ENCODE data around the gene C13orf46. TPM values are rescaled to one million over a fixed set of nuclear protein-coding genes. Genes with fewer than 3 reads are reported as not detected.

Gene C13orf46
- total and polyA plus RNA-seq, 2 of the 8 experiments (the other 6 are each of a cell fraction or from before 2014, with no cell fraction given), result 0.23 to 0.28 TPM

GRCh38 chr13:113937073-113937472 is 36.8 kb downstream of the C13orf46 start:
- Histone ChIP-seq H3K4me3 (ENCODE audit: extremely low read depth in 1 of 4, insufficient read depth in 2 of 4, low read depth in 3 of 4, low read length in 4 of 4) (no peak overlapping the region), H3K4me1 (replicated peaks in 1 of 4; ENCODE audit: control insufficient read depth in 3 of 4, insufficient read depth in 4 of 4, low read length in 3 of 4) (peaks cover 0 to 2% (median 0%) of the 10 kb centered on the region in 4 experiments; a peak in 3 of 7 replicates), H3K18ac (ENCODE audit: extremely low read depth, low read length) (no peak overlapping the region), H2BK12ac (ENCODE audit: low read depth, low read length) (no peak overlapping the region), H2AK5ac (ENCODE audit: low read depth, low read length) (no peak overlapping the region), H2BK5ac (ENCODE audit: low read depth, low read length) (no peak overlapping the region), H3K27me3 (replicated peaks in 1 of 4; ENCODE audit: control insufficient read depth in 3 of 4, extremely low read depth in 1 of 4, insufficient read depth in 3 of 4, low read length in 3 of 4) (no peaks in the 10 kb centered on the region; a peak in 1 of 7 replicates), H4K5ac (ENCODE audit: insufficient read length, low read depth, low read length) (no peak overlapping the region), H3K79me2 (ENCODE audit: control insufficient read depth in 1 of 2, insufficient read depth in 2 of 2, low read length in 2 of 2) (no peaks in the 10 kb centered on the region), H4K20me1 (replicated peaks in 1 of 2; ENCODE audit: control insufficient read depth in 1 of 2, insufficient read depth in 2 of 2, low read length in 2 of 2) (peaks cover 0 to 2% of the 10 kb centered on the region in 2 experiments), H2BK120ac (replicated peaks; ENCODE audit: low read depth, low read length) (no peak overlapping the region), H2BK20ac (ENCODE audit: low read length) (no peak overlapping the region), H2BK15ac (ENCODE audit: low read length) (no peak overlapping the region), H3K27ac (ENCODE audit: low read depth, low read length) (no peak overlapping the region), H3K23me2 (ENCODE audit: low read depth, low read length) (no peaks in the 10 kb centered on the region), H3K14ac (ENCODE audit: insufficient read length) (no peak overlapping the region), H3K36me3 (ENCODE audit: control insufficient read depth in 2 of 4, insufficient read depth in 4 of 4, low read length in 3 of 4) (no peaks in the 10 kb centered on the region), H3K79me1 (ENCODE audit: low read depth, low read length) (no peaks in the 10 kb centered on the region), H3K4ac (replicated peaks; ENCODE audit: insufficient read length, low read depth, low read length) (no peak overlapping the region), H3K9ac (replicated peaks in 1 of 4; ENCODE audit: extremely low read depth in 1 of 4, low read depth in 3 of 4, low read length in 3 of 4) (no peak overlapping the region), H3K9me3 (ENCODE audit: insufficient read depth in 2 of 2, low read depth in 1 of 2, low read length in 1 of 2) (no peaks in the 10 kb centered on the region), H4K8ac (ENCODE audit: extremely low read depth, insufficient read depth, low read length) (no peak overlapping the region), H2AFZ (ENCODE audit: low read length) (no peak overlapping the region), H4K91ac (replicated peaks; ENCODE audit: insufficient read length, low read length) (no peak overlapping the region), H3K56ac (replicated peaks; ENCODE audit: insufficient read length, low read depth, low read length) (no peak overlapping the region), H3K23ac (ENCODE audit: insufficient read length) (no peak overlapping the region), H3K4me2 (ENCODE audit: insufficient read depth in 1 of 2, low read depth in 2 of 2, low read length in 2 of 2) (no peak overlapping the region)
- POLR2A ChIA-PET (ENCODE audit: partially characterized antibody), result no interaction called here
- WGBS, 2 experiments (ENCODE audit: extremely low coverage in 1 of 2, insufficient coverage in 1 of 2, insufficient read length in 1 of 2, insufficient replicate concordance in 2 of 2, low coverage in 1 of 2, low lambda C conversion rate in 2 of 2, missing lambda C conversion rate in 1 of 2), result 90% methylated on average over 12 of the region's 12 CpGs; no CpG with 5 or more reads in 1 of the 2 experiments
- DNase-seq (ENCODE audit: low read depth in 1 of 2, low spot score in 2 of 2) (no peak), FAIRE-seq (no peak)
- CTCF ChIA-PET (ENCODE audit: partially characterized antibody), result interaction anchor here (0.6 to 3.3 kb wide), 4 partner anchors 11 to 289 kb away, joined by 3 to 13 read pairs (median 3); no protein-coding TSS in a partner anchor
- TF ChIP-seq TAF7 (optimal IDR thresholded peaks at IDR 0.05; ENCODE audit: borderline replicate concordance, low read depth, low read length), result no peak
- TF ChIP-seq TEAD4 (IDR thresholded peaks at IDR 0.05; ENCODE audit: low read depth, low read length), result no peak

Measured in H1 (cell line).